Left renal cortex interstitium (tissue), 4 donors: Measurements from ENCODE around the gene ERGIC1. TPM values are rescaled to one million over a fixed set of nuclear protein-coding genes. Genes with fewer than 3 reads are reported as not detected.

Experiments used
- DNase-seq, 4 donors: peaks; one replicate each; pipeline ENCODE4 v3.0.0-alpha.2; 2013; ENCODE audit warnings: low read depth in 4 of 4, low spot score in 2 of 4, missing footprints in 1 of 4
- polyA plus RNA-seq, 4 donors: library from polyadenylated mRNA; unstranded; fragments of 120-200 nt; gene quantifications; one replicate each; pipeline ENCODE4 v1.2.1, GENCODE V29; 2013; ENCODE audit not compliant: insufficient read length in 4 of 4

Gene ERGIC1
- polyA plus RNA-seq, 4 donors: 110 to 125 (median 119) TPM

- no peak for DNase-seq
These were observed 105.7 kb downstream of the ERGIC1 start for GRCh38 chr5:172939611-172940267.

GRCh38 chr5:172940268-172941066, 106.4 kb downstream of the ERGIC1 start:
- DNase-seq: no peak

DNA sequence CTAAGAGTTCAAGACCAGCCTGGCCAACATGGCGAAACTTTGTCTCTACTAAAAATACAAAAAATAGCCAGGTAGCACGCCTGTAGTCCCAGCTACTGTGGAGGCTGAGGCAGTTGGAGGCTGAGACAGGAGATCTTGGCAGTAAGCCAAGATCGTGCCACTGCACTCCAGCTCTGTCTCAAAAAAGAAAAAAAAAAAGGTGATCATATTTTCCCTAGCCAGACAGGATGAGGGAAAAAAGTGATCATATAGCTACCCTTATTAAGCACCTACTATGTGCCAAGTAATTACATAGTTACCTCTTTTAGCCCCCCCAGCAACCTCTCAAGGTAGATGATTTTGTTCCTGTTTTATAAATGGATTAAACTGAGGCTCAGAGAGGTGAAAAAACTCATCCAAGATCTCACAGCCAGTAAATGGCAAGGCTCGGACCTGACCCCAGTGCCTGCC, 107.0 kb downstream of the ERGIC1 start:
- no peak for DNase-seq

DNA sequence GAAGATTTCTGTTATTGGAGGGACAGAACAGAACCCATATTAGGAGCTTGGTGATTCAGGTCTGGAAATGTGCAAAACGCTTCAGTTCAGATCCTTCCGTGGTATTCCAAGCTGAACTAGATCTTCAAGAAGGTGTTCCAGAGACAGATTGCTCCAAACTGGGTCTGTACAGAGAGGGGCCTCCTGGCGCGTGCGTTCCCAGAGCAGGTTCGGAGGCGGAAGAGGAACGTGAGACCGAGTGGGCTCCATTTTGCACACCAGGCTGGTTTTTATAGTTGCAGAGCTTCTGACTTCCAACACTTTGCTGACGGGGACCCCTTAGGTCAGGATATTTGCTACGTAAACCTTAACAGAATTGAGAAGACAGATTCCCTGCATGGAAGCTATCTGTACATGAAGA, 108.5 kb downstream of the ERGIC1 start:
- DNase-seq: no peak

DNA sequence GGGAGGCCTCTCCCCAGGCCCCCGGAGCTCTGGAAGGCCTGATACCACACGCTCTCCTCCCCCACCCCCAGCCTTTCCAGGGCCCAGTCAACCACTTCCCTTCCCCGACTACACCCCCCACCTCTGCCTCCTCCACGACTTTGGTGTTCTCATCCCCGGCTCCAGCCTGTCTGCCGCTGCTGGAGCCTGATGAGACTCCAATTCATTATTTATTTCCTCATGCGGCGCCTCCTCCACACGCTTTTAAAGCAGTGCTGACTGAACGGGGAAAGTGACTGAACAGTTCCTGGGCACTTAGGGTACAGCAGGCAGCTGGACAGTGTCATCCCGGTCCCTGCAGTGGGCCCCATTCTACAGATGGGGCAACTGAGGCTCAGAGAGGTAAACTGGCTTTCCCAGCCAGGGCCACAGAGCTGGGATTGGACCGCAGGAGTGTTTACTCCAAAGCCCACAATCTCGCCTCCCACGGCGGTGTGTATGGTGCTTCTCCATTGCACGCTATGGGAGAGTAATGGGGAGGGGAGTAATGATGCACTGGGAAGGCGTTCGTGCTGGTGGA, 109.3 kb downstream of the ERGIC1 start:
- peak in 2 of 4 donors; percentile 41 to 60 for DNase-seq

GRCh38 chr5:172943906-172944305, 109.9 kb downstream of the ERGIC1 start:
- no peak for DNase-seq

DNA sequence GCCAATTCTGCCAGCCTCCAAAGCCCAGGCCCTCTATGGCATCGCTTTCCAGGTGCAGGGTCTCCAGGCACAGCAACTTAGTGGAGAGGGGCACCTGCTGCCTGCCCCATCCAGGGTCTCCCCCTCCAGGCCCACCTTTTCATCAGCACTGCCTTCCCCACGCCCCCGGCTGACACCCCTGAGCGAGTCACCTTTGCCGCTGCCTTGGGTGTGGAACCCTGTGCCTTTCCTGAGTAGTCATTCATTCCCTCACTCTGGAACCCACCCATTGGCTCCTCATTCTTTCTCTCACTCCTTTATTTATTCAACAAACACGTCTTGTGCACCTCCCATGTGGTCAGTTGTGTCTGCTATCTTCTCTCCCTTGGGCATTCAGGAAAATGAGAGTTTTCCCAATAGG, 110.7 kb downstream of the ERGIC1 start:
- no peak for DNase-seq

- no peak for DNase-seq
These were observed 111.1 kb downstream of the ERGIC1 start for GRCh38 chr5:172945151-172945550.

DNA sequence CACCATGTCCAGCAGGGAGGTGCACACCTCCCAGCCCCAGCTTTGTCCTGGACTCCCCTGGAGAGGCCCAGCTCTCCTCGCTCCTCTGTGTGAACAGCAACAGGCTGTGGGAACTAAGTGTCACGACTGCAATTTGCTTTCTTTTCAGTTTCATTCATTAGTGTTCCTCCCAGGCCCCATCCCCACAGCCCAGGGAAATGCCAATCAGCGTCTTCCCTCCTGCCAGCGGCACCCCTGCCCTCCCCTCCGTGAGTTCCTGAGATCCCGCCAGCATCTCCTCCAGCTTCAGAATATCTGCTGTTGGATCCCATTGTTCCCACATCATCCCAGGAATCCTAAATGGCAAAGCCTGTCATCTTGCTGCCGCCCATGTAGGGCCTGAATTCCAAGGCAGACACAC, 112.1 kb downstream of the ERGIC1 start:
- no peak for DNase-seq

GRCh38 chr5:172949426-172949825, 115.4 kb downstream of the ERGIC1 start:
- no peak for DNase-seq

GRCh38 chr5:172950176-172950965, 116.3 kb downstream of the ERGIC1 start:
- no peak for DNase-seq

DNA sequence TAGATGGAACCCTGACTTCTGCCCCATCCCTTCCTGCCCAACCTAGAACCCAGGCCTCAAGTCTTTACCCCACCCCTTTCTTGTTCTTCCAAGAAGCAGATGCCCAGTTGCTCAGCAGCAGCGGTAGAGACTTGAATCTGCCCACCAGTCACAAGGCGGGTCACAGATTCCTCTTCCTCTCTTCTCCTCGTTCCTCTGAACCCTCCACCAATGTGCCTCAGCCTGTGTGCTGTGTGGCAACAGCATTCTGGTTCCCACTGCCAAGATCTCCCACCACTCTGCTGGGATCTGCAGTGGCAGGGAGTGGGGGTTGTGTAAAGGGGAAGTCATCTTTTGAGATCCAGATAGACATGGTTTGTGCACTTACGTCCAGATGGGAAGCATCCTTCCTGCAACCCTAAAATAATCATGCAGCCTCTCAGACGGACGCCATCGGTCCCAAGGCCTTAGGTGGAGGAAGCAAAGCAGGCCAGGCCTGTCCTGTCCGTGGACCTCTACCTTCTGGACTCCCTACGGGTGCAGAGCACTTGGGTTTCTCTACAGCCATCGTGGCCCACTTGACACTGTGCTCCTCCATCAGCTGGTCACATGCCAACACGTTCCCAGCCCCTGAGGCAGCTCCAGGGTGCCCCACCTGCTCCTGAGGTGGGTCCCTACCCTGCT, 117.5 kb downstream of the ERGIC1 start:
- DNase-seq: no peak

- DNase-seq: no peak
These were observed 118.0 kb downstream of the ERGIC1 start for GRCh38 chr5:172952034-172952511.

- DNase-seq: no peak
These were observed 120.0 kb downstream of the ERGIC1 start for GRCh38 chr5:172953776-172954675.

DNA sequence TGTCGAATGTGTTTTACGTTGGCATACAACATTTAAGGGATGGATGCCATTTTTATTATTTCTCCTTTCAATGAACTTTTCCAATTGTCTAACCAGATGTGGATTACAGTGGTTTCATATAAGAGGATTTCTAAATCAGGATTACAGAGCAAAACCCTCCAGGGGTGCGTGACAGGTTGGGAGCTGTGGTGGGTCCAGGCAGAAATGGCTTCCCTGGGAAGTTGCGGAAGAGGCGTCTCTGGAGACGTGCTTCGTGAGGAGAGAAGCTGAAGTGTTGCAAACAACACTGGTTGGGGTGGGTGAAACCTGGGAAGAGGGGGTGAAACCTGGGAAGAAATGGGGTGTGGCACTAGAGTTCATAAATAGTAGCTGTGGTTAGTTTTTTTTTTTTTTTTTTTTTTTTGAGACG, 120.7 kb downstream of the ERGIC1 start:
- DNase-seq: no peak

GRCh38 chr5:172956228-172956627, 122.2 kb downstream of the ERGIC1 start:
- no peak for DNase-seq

DNA sequence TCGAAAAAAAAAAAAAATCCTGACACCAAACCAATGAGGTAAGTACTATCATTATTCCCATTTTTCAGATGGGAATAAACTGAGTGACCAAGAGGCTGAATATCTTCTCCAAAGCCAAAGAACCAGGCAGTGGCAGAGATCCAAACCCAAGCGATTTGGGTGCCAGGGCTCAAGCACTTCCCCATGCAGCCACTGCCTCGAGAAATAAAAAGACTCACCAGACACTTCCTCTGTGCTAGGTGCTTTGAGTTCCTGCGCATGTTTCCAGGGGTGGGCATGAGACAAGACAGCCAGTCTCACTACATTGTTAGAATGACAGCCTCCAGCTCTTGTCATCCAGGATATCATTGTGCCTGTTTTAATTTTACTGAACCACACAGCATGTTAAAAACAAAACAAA, 122.9 kb downstream of the ERGIC1 start:
- DNase-seq: no peak

- no peak for DNase-seq
These were observed 123.4 kb downstream of the ERGIC1 start for GRCh38 chr5:172957458-172957857.

DNA sequence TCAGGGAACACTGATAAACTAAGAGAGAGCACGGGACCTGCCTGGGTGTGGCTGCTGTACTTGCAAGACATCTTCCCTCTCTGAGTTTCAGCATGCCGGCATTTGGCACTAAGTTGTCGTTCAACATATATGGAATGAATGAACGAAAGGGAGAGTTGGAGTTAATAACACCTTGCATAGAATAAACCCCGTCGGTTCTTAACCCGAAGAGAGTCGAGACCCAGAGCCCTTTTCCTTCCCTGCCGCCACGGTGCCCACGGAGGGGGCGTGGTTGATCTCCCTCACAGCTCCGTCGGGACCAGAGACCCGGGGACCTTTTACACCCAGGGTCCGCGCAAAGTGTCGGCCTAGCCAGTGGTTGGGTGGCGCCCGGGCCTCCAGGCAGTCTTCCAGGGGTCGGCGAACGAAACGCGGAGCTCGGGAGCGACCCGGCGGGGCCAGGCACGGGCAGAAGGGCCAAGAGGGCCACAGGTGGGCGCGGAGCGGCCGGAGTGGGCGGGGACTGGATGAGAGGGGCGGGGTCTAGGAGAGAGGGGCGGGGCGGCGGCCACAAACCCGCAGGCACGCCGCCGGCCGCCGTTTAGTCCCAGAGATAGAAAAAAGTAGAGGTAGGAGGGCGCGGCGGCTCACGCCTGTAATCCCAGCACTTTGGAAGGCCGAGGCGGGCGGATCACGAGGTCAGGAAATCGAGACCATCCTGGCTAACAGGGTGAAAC, 124.4 kb downstream of the ERGIC1 start:
- DNase-seq: no peak
